Fibroblast of the aortic adventitia (primary cell): Measurements from ENCODE around the gene IL20RB. TPM values are rescaled to one million over a fixed set of nuclear protein-coding genes. Genes with fewer than 3 reads are reported as not detected.
A peak's percentile ranks its signal among the peaks of the same experiment; 100 is the strongest.
"Not testable (repeated sequence)": the region's sequence is repeated elsewhere in the genome, so short reads cannot be mapped to it uniquely, and the experiment has no call there.

Source experiments
- DNase-seq: peaks from one replicate; pipeline ENCODE4 v3.0.0-alpha.2; 2010; ENCODE audit warnings: low read depth
- H3K4me3 ChIP-seq: 2 replicates; pipeline ENCODE4 v1.5.1; 2011; ENCODE audit warnings: low read depth, mild to moderate bottlenecking, control low read depth, low read length, moderate library complexity
- CTCF ChIP-seq: IDR thresholded peaks from 2 replicates; pipeline ENCODE4 v1.5.1; 2011; ENCODE audit warnings: mild to moderate bottlenecking, low read length, control low read depth, inconsistent platforms; ENCODE audit not compliant: insufficient read depth
- total RNA-seq: library from RNA; depleted of rRNA; stranded (reverse); fragments of >200 nt; gene quantifications from 2 replicates; pipeline ENCODE4 v1.2.3, GENCODE V29; 2012; ENCODE audit warnings: low replicate concordance

The IL20RB gene
- total RNA-seq, 1 donor, result 4.6 TPM

- TF ChIP-seq CTCF, result no peak
- DNase-seq, result no peak
- H3K4me3 ChIP-seq, result no peak overlapping the region
Observed at GRCh38 chr3:136982033-136982432, 24.2 kb downstream of the IL20RB start.

GRCh38 chr3:136982520-136983138 lies 24.8 kb downstream of the IL20RB start:
- H3K4me3 ChIP-seq, result no peak overlapping the region
- no peak for TF ChIP-seq CTCF
- DNase-seq, result no peak

GRCh38 chr3:136984837-136985236 lies 27.1 kb downstream of the IL20RB start:
- H3K4me3 ChIP-seq, result no peak overlapping the region
- no peak for TF ChIP-seq CTCF
- DNase-seq, result peak; percentile 73

- not testable (repeated sequence) for DNase-seq, H3K4me3 ChIP-seq
Observed at GRCh38 chr3:136987398-136987980, 29.7 kb downstream of the IL20RB start.

GRCh38 chr3:136988651-136989050 lies 30.9 kb downstream of the IL20RB start:
- H3K4me3 ChIP-seq, result no peak overlapping the region
- no peak for TF ChIP-seq CTCF
- no peak for DNase-seq

GRCh38 chr3:136989781-136990524 lies 32.2 kb downstream of the IL20RB start:
- DNase-seq, result no peak
- no peak for TF ChIP-seq CTCF
- H3K4me3 ChIP-seq, result no peak overlapping the region

- no peak for TF ChIP-seq CTCF
- no peak for DNase-seq
- H3K4me3 ChIP-seq, result no peak overlapping the region
Observed at GRCh38 chr3:136990826-136991225, 33.0 kb downstream of the IL20RB start.
